Peyer's patch (tissue), 4 donors: ENCODE results near the gene PLPP6. TPM values are rescaled to one million over a fixed set of nuclear protein-coding genes. Genes with fewer than 3 reads are reported as not detected.

Experiments
- DNase-seq, 3 donors: peaks; one replicate each; pipeline ENCODE4 v3.0.0-alpha.2; 2017 to 2019
- H3K27ac ChIP-seq, 4 donors: fragments of 200-600 bp; sonication (generic); one replicate each; pipeline ENCODE4 v1.5.1; 2016 to 2019
- H3K27me3 ChIP-seq, 2 donors: fragments of 200-600 bp; sonication (generic); one replicate each; pipeline ENCODE4 v1.5.1; 2019
- H3K36me3 ChIP-seq, 3 donors: fragments of 200-600 bp; sonication (generic); one replicate each; pipeline ENCODE4 v1.5.1; 2016 to 2019
- H3K4me1 ChIP-seq, 4 donors: fragments of 200-600 bp; sonication (generic); one replicate each; pipeline ENCODE4 v1.5.1; 2016 to 2019
- H3K4me3 ChIP-seq, 4 donors: fragments of 200-600 bp; sonication (generic); 1 replicate in 3 of 4; 2 replicates in 1 of 4; pipeline ENCODE4 v1.5.1; 2016 to 2019; ENCODE audit warnings: mild to moderate bottlenecking in 1 of 4
- H3K9me3 ChIP-seq, 4 donors: fragments of 200-600 bp; sonication (generic); one replicate each; pipeline ENCODE4 v1.5.1; 2016 to 2019; ENCODE audit warnings: mild to moderate bottlenecking in 1 of 4
- CTCF ChIP-seq, 6 experiments: fragments of 450-650 bp in 4 of 6; fragments of 200-600 bp in 2 of 6; sonication (generic) in 1 of 6; IDR thresholded peaks; one replicate each; pipeline ENCODE4 v1.5.1; 2017 to 2019; ENCODE audit warnings: antibody characterized with exemption in 6 of 6, mild to moderate bottlenecking in 3 of 6, moderate library complexity in 1 of 6
- POLR2A ChIP-seq, 2 donors: fragments of 450-650 bp; IDR thresholded peaks; one replicate each; pipeline ENCODE4 v1.5.1; 2017; ENCODE audit warnings: antibody characterized with exemption in 2 of 2, mild to moderate bottlenecking in 2 of 2, moderate library complexity in 2 of 2
- total RNA-seq, 4 donors: library from RNA; depleted of rRNA; stranded (reverse); fragments of >200 nt; gene quantifications; one replicate each; pipeline ENCODE4 v1.1.0, GENCODE V29; 2016

The PLPP6 gene
- 10 to 100 TPM in 3 of 4 donors, 1 to 10 TPM in 1; 7.4 to 27.0 (median 19.7) TPM for total RNA-seq

- Histone ChIP-seq H3K27ac (peak within 1 kb of the TSS; percentile 85 to 89 (median 88)), H3K4me1 (peaks cover 0 to 24% (median 8%) of the 10 kb centered on the region in 4 donors), H3K36me3 (no peaks in the 10 kb centered on the region), H3K4me3 (peak within 1 kb of the TSS; percentile 72 to 87 (median 78)), H3K9me3 (no peaks in the 10 kb centered on the region), H3K27me3 (no peaks in the 10 kb centered on the region)
- peak; percentile 15 to 79 (median 60) for TF ChIP-seq CTCF (IDR thresholded peaks at IDR 0.05)
- TF ChIP-seq POLR2A (IDR thresholded peaks at IDR 0.05), result peak; percentile 74 to 76
- DNase-seq, result peak; percentile 88 to 95 (median 90)
Measured at GRCh38 chr9:4662108-4662988, at the start of gene PLPP6. Gene PLPP6, plus strand, starts transcription at chr9:4662294. Its CDS starts 82 bp downstream, at chr9:4662376.

GRCh38 chr9:4614627-4615026, 47.5 kb upstream of the PLPP6 start:
- Histone ChIP-seq H3K9me3 (no peaks in the 10 kb centered on the region), H3K27me3 (no peaks in the 10 kb centered on the region), H3K4me1 (no peaks in the 10 kb centered on the region), H3K4me3 (no peak overlapping the region), H3K36me3 (no peaks in the 10 kb centered on the region), H3K27ac (no peak overlapping the region)
- no peak for DNase-seq
- no peak for TF ChIP-seq POLR2A (IDR thresholded peaks at IDR 0.05)
- no peak for TF ChIP-seq CTCF (IDR thresholded peaks at IDR 0.05)

- H3K27ac ChIP-seq, result no peak overlapping the region
- H3K4me1 ChIP-seq, result no peaks in the 10 kb centered on the region
- H3K9me3 ChIP-seq, result no peaks in the 10 kb centered on the region
- no peak overlapping the region for H3K4me3 ChIP-seq
- DNase-seq, result no peak
- TF ChIP-seq POLR2A (IDR thresholded peaks at IDR 0.05) (no peak), CTCF (IDR thresholded peaks at IDR 0.05) (no peak)
- no peaks in the 10 kb centered on the region for H3K36me3 ChIP-seq
- H3K27me3 ChIP-seq, result no peaks in the 10 kb centered on the region
Measured at GRCh38 chr9:4615251-4615650, 46.8 kb upstream of the PLPP6 start.

GRCh38 chr9:4615778-4616177, 46.3 kb upstream of the PLPP6 start:
- no peak for TF ChIP-seq CTCF (IDR thresholded peaks at IDR 0.05)
- no peak for TF ChIP-seq POLR2A (IDR thresholded peaks at IDR 0.05)
- Histone ChIP-seq H3K9me3 (no peaks in the 10 kb centered on the region), H3K27me3 (no peaks in the 10 kb centered on the region), H3K4me1 (no peaks in the 10 kb centered on the region), H3K27ac (no peak overlapping the region), H3K4me3 (no peak overlapping the region), H3K36me3 (no peaks in the 10 kb centered on the region)
- no peak for DNase-seq

GRCh38 chr9:4617752-4618151, 44.3 kb upstream of the PLPP6 start:
- no peak for DNase-seq
- no peaks in the 10 kb centered on the region for H3K9me3 ChIP-seq
- no peak for TF ChIP-seq POLR2A (IDR thresholded peaks at IDR 0.05)
- no peak for TF ChIP-seq CTCF (IDR thresholded peaks at IDR 0.05)
- H3K36me3 ChIP-seq, result peaks cover 0 to 11% (median 0%) of the 10 kb centered on the region in 3 donors
- no peak overlapping the region for H3K4me3 ChIP-seq
- no peaks in the 10 kb centered on the region for H3K4me1 ChIP-seq
- H3K27me3 ChIP-seq, result no peaks in the 10 kb centered on the region
- no peak overlapping the region for H3K27ac ChIP-seq
